AG09319 (cell line): ENCODE results near the gene KAT2A.

Experiments
- DNase-seq: peaks from one replicate; pipeline ENCODE4 v3.0.0-alpha.2; 2010; ENCODE audit warnings: low read depth; ENCODE audit errors: extremely low read depth
- TF ChIP-seq, protein P1 (sequence below): IDR thresholded peaks from 2 replicates; pipeline ENCODE4 v1.5.1; 2011; ENCODE audit warnings: low read depth, mild to moderate bottlenecking, inconsistent platforms, low read length, moderate library complexity

The KAT2A gene

DNA sequence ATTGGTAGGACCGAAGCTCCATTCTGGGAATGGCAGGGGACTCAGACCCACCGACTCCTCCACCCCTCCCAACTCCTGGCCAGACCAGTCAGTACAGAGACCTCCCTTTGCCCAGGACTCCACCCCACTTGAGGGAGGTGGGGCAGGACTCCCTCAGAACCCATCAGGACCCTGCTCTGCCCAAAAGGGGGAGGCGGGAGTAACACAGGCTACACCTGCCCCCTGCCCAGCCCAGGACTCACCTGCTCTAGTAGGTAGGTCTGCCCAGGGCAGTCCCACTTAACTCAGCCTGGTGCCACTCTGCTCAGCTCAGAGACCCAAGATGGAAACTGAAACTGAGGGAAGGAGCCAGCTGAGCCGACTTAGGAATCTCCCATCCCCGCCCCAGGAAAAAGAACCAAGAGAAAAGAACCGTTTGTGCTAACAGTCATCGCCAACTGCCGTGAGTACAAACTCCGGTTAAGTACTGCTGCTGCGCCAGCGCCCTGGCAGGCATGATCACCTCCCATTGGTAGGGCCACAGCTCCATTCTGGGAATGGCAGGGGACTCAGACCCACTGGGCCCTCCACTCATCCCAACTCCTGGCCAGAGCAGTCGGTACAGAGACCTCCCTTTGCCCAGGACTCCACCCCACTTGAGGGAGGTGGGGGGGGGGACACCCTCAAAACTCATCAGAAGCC, 9.2 kb downstream of the KAT2A start:
- TF ChIP-seq, protein P1, sequence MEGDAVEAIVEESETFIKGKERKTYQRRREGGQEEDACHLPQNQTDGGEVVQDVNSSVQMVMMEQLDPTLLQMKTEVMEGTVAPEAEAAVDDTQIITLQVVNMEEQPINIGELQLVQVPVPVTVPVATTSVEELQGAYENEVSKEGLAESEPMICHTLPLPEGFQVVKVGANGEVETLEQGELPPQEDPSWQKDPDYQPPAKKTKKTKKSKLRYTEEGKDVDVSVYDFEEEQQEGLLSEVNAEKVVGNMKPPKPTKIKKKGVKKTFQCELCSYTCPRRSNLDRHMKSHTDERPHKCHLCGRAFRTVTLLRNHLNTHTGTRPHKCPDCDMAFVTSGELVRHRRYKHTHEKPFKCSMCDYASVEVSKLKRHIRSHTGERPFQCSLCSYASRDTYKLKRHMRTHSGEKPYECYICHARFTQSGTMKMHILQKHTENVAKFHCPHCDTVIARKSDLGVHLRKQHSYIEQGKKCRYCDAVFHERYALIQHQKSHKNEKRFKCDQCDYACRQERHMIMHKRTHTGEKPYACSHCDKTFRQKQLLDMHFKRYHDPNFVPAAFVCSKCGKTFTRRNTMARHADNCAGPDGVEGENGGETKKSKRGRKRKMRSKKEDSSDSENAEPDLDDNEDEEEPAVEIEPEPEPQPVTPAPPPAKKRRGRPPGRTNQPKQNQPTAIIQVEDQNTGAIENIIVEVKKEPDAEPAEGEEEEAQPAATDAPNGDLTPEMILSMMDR: no peak
- DNase-seq: no peak

DNA sequence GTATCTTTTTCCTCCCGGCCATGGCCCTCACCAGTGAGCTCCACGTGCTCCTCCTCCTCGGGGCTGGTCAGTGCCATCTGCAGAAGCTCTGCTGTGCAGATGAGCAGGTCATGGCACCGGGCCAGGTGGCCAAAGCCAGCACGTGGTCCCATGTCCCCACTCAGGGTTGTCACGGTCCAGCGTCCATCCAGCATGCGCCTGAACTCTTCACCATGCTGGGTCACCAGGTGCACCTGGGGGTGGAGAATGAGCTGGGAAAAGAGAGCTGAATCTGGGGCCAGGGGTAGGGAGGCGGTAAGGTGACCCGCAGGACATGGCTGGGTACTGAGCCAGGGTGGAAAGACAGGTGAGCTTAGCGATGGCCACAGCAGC, 9.9 kb downstream of the KAT2A start:
- TF ChIP-seq, protein P1: no peak
- no peak for DNase-seq

DNA sequence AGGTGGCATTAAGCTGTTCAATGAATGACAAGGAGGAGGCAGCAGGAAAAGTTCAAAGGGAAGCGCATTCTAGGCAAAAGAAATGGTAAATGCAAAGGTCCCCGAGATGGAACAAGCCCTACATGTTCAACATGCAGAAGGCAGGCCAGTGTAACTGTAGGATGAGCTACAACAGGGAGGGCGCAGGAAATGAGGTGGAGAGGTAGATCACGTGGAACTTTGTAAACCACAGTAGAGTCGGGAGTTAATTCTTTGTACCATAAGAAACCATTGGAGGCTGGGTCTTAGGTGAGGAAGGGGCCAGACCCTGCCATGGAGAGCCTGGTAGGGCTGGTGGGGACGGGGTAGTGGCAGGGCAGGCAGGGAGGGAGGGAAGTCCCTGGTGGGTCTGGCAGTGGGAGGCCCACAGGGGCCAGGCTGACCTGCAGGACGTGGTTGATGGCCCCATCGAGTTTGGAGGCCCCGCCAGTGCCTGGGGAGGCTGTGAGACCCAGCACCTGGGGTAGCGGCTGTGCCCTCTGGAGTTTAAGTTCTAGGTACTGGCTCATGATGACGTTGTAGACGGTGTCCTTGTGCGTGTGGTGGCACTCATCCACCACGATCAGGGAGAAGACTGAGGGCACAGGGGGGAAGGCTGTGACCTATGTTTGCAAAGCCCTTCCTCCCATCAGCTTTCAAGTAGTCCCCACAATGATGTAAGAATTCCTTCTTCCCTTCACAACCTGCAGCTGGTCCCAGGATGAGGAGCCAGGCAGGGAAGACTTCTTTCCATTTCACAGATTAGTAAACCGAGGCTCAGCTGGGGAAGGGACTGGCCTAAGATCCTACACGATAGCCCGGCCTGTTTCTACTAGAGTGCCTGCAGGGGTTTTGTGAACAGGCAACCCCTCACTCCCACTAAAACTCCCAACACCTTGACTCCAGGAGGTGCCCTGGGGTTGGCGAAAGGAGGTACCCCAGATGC, 10.6 kb downstream of the KAT2A start:
- TF ChIP-seq, protein P1: no peak

DNA sequence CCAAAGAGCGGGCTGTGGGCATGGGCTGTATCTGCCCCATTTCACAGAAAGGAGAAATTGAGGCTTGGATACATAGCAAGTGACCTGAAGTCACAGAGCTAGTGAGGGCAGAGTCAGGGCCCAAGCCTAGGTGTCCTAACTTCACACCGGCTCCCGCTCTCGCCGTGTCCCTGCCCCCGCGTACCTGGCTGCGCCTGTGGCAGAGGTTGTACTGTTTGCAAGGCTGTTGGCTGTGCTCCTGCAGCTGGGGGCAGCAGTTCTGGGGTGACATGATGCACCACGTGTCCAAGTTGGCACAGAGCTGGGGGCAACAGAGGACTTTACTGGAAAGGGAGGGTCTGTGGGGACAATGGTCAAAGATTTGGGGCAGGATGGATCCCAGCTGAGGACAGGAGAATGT, 12.1 kb downstream of the KAT2A start:
- DNase-seq: no peak
- TF ChIP-seq, protein P1: no peak

More for the DNA sequence above, 10.6 kb downstream of the KAT2A start:
- no peak for DNase-seq

DNA sequence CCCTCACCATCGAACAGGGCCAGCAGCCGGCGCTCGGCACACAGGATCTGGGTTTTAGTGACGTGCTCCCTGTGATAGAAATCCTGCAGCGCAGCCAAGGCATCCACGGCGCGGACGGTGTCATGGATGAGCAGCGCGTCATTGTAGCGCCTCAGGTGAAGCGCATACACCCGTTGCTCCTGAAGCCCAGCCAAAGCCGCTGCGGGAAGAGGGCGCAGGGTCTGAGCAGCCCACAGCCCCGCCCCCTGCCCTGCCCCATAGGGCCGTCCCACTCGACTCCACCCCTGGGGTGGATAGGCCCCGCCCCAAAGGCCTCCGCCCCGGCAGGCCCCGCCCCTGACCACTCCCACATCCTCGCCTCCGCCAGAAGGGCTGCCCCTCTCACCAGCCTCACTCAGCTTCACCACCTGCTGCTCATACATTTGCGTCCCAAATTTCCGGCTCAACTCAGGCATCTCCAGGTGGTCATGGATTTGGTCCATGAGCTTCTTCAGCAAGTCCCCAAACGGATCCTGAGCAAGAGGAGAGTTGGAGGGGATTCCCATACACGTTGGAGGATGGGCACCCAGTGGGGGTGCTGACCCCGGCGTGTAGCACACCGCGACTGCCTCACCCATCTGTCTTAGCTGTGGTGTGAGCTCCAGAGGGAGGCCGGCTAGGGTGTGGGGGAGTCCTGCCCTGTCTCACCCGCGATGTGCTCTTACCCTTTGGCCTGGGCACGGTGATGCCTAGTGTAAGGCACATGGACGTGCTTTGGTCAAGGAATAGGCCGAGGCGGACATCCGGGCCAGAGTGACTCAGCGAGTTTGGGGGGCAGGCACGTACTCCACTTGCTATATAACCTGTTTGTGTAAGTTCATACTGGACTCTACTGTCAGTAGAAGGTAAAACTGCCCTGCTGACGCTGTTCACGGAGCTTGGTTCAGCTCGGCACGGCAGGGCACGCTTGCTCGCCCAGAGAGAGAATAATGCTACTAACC, 13.3 kb downstream of the KAT2A start:
- TF ChIP-seq, protein P1: no peak
- DNase-seq: no peak

DNA sequence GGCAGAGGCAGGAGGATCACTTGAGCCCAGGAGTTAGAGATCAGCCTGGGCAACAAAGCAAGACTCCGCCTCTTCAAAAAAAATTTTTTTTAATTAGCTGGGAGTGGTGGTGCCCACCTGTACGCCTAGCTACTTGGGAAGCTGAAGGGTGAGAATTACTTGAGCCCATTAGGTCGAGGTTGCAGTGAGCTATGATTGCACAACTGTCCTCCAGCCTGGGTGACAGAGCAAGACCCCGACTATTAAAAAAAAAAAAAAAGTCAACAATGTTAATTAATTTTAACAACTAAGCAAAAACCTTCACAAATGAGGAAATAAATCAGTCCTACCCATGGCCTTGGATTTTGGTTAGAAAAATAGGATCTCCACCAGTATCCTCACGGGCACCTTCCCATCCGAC, 14.0 kb downstream of the KAT2A start:
- TF ChIP-seq, protein P1: no peak
- DNase-seq: no peak
